GM12864 (cell line): ENCODE results near the gene TMEM231.
"Not testable (repeated sequence)": the region's sequence is repeated elsewhere in the genome, so short reads cannot be mapped to it uniquely, and the experiment has no call there.

Source experiments
- DNase-seq: peaks from one replicate; pipeline ENCODE4 v3.0.0-alpha.2; 2011; ENCODE audit warnings: low read depth
- H3K4me3 ChIP-seq: 2 replicates; pipeline ENCODE4 v1.5.1; 2011; ENCODE audit warnings: mild to moderate bottlenecking, low read depth, low read length, control low read depth
- TF ChIP-seq, protein P1 (sequence below): IDR thresholded peaks from 2 replicates; pipeline ENCODE4 v1.5.1; 2011; ENCODE audit warnings: low read depth, mild to moderate bottlenecking, moderate library complexity, low read length, control low read depth, inconsistent platforms; ENCODE audit errors: missing control alignments

TMEM231 gene

DNA sequence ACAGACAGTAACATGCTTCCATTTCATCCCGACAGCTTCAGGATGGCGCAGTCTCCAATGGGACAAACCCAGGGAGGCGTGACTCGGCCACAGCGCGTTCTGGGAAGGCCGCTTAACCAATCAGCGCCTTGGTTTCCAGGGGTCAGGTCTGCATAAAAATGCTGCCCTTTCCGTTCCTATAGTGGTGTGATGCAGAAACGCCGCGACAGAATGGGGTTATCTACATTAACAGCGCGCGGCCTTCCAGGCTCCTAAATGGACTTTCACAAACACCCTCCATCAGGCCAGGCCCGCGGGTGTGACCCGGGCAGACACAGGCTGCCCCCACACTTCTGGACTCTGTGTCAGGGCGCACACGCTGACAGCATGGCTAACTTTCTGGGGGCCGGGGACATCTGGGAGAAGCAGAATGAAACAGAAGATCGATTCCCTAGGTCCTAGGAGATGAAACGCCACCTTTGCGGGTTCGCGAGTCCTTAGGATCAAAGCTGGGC lies 792 bp downstream of the TMEM231 start:
- H3K4me3 ChIP-seq, result peak overlapping the region; percentile 70
- TF ChIP-seq, protein P1, sequence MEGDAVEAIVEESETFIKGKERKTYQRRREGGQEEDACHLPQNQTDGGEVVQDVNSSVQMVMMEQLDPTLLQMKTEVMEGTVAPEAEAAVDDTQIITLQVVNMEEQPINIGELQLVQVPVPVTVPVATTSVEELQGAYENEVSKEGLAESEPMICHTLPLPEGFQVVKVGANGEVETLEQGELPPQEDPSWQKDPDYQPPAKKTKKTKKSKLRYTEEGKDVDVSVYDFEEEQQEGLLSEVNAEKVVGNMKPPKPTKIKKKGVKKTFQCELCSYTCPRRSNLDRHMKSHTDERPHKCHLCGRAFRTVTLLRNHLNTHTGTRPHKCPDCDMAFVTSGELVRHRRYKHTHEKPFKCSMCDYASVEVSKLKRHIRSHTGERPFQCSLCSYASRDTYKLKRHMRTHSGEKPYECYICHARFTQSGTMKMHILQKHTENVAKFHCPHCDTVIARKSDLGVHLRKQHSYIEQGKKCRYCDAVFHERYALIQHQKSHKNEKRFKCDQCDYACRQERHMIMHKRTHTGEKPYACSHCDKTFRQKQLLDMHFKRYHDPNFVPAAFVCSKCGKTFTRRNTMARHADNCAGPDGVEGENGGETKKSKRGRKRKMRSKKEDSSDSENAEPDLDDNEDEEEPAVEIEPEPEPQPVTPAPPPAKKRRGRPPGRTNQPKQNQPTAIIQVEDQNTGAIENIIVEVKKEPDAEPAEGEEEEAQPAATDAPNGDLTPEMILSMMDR, result no peak
- no peak for DNase-seq

DNA sequence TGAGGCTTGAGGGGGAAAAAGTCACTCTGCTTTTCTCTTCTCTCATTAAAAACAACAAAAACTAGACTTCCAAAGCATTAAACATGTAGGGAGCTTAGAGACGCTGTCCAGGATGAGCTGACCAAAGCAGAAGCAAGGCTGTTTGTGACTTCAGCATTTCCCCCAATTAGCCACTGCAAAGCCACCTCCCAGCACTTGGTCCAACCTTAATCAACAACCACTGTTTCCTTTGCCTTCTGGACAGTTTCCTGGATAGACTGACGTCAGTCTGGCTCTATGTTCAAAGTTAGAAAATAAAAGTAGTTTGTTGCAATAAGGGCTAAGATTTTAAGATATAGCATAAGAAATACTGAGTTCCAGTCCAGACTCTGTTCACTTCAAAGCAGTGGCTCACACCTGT lies 3.1 kb downstream of the TMEM231 start:
- no peak for DNase-seq
- TF ChIP-seq, protein P1, result no peak
- no peak overlapping the region for H3K4me3 ChIP-seq

DNA sequence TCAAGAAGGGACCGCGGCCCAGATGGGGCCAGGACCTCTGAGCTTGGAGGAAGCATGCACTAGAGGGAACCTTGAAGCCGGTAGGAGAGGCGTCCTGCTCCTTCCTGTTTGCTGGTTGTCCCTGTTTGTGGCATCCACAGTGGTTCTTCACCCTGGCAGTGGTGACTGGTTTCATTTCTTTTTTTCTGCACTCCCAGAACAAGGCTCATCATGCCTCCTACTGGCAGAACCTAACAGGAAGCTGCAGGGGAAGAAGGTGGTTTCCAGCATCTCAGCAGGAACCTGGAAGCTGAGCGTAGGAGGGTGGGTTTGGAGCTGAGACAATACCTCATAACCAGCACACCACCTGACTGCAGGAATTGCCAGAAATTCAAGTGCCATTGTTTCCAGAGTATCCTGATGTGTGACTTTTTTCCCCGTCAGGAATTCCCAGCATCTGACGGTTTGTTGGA lies 5.8 kb downstream of the TMEM231 start:
- DNase-seq, result peak; percentile 49
- TF ChIP-seq, protein P1, result peak; percentile 74
- no peak overlapping the region for H3K4me3 ChIP-seq

DNA sequence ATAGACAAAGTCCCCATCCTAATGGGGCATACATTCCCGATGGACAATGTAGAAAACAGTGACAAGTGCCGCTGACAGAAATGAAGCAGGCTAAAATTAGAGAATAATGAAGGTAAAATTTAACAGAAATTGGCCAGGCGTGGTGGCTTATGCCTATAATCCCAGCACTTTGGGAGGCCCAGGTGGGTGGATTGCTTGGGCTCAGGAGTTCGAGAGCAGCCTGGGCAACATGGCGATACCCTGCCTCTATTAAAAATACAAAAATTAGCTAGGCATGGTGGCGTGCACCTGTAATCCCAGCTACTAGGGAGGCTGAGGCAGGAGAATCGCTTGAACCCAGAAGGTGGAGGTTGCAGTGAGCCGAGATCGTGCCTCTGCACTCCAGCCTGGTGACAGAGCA lies 7.6 kb downstream of the TMEM231 start:
- not testable (repeated sequence) for H3K4me3 ChIP-seq, DNase-seq

DNA sequence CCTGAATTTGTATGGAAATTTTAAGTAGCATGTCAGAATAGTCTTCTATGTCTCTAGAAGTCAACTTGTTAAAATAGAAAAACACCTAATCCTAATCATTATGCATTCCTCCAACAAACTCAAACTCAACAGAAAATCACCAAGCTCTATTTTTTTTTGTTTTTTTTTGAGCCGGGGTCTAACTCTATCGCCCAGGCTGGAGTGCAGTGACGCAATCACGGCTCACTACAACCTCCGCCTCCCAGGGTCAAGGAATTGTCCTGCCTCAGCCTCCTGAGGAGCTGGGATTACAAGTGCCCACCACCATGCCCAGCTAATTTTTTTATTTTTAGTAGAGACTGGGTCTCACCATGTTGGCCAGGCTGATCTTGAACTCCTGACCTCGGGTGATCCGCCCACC lies 9.8 kb downstream of the TMEM231 start:
- no peak for DNase-seq
- TF ChIP-seq, protein P1, result no peak
- no peak overlapping the region for H3K4me3 ChIP-seq

DNA sequence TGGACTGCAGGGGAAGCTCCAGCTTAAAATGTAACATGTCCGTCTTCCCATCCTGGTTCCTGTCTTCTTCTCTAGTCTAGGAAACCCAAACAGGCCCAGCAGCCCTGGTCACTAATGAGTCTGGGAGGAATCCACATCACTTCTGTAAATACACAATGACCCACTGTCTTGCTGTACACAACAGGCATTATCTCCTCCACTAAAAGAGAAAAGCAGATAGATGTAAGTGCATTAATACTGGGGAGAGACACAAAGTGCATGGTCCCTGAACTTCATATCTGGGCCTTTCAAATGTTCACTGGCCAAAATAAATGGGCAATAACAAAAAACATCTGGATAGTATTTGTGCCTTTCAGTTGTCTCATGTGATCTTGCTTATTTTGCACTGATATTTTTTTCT lies 10.2 kb downstream of the TMEM231 start:
- not testable (repeated sequence) for DNase-seq, H3K4me3 ChIP-seq

DNA sequence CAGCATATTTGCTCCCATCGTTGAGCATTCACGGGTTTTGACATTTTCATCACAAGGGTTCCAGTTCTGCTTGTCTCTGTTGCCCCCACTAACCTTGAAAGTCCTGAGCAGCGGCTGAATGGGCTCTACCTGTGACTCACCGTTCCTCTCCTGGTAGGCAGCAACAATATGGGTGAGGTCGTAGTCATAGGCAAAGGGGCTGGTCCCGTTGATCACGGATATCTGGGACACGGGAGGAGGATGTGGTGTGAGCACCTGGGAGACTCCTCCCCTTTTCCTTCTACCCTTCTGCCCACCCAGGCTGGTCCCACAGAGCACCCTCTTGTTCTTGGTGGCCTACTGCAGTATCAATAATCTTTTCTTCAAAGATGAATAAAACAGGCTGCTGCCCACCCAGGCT lies 13.6 kb downstream of the TMEM231 start:
- H3K4me3 ChIP-seq, DNase-seq: not testable (repeated sequence)

DNA sequence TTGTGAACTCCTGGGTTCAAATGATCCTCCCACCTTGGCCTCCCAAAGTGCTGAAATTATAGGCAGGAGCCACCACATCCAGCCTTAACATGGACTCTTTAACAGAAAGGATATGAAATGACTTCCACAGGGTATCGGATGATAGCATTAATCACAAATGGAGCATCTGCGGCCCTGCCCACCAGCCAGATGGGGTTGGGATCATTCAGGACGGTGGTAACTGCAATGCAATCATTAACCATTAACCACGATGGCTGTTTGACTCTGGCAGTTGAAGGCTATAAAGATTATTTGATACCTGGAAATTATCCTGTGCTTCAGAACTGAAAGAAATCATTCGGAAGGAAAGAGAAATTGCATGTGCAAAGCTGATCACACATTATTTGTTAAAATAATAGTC lies 14.8 kb downstream of the TMEM231 start:
- no peak for DNase-seq
- TF ChIP-seq, protein P1, result no peak

DNA sequence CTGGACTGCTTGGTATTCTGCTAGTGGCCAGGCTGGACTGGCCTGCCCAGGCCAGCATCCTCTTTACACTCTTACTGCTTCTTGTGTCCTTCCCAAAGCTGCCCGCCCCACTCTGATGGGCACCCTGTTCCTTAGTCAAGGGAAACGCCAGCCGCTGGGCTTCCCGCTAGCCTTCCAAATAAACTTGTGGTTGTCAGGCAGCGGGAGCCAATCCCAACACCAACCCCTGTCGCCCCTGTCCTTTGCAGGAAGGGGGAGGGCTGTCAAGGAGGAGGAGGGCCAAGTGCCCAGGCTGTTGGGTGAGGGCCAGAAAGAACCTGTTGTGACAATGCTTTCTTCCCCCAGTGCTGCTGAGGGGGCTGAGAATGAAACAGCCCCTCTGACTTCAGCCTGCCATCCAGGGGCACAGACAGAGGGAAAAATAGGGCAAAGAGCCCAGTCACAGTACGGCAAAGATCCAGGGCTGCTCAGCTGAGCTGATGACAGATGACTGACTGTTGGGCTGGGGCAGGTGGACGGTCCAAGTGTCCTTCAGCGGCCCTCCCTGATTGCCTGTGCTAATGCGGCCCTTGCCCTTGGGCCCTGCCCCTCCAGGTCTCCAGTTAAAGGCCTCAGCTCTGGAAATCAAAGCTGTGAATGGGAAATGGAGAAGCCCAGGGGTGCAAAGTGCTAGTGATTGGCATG lies 17.0 kb downstream of the TMEM231 start:
- not testable (repeated sequence) for H3K4me3 ChIP-seq, DNase-seq

More for the DNA sequence above, 14.8 kb downstream of the TMEM231 start:
- no peak overlapping the region for H3K4me3 ChIP-seq
